Measurements from ENCODE around the gene CREB3L2.

- TF ChIP-seq FIP1L1 (IDR thresholded peaks at IDR 0.05; ENCODE audit: borderline replicate concordance, insufficient read depth, low read depth, low read length): no peak
- no peak for TF ChIP-seq ZNF530 (CRISPR knock-in tag; IDR thresholded peaks at IDR 0.05; ENCODE audit: low read depth)
- no peak for TF ChIP-seq POLR2AphosphoS2 (IDR thresholded peaks at IDR 0.05; ENCODE audit: low read depth, low read length)
- no peak for TF ChIP-seq TRIM24 (CRISPR knock-in tag; IDR thresholded peaks at IDR 0.05)
- no peak for TF ChIP-seq MED1 (CRISPR knock-in tag; IDR thresholded peaks at IDR 0.05)
- TF ChIP-seq CEBPB (IDR thresholded peaks at IDR 0.05; ENCODE audit: borderline replicate concordance, low read depth, low read length): no peak
These were observed 132.6 kb downstream of the CREB3L2 start for GRCh38 chr7:137869260-137869659.
